MM.1S (cell line): Measurements from ENCODE around the gene ITSN1.

Source experiments
- DNase-seq: peaks from one replicate; pipeline ENCODE4 v3.0.0-alpha.2; 2015
- H2AFZ ChIP-seq: fragments of 300-600 bp; sonication (generic); 2 replicates; pipeline ENCODE4 v1.6.0; 2016; ENCODE audit warnings: antibody characterized with exemption, low read length
- H3F3A ChIP-seq: fragments of 300-600 bp; sonication (generic); 2 replicates; pipeline ENCODE4 v1.6.1; 2016; ENCODE audit warnings: mild to moderate bottlenecking, antibody characterized with exemption, low read length, moderate library complexity, mixed read lengths; ENCODE audit not compliant: insufficient read depth
- H3K27ac ChIP-seq: fragments of 300-600 bp; sonication (generic); 2 replicates; pipeline ENCODE4 v1.5.1; 2016; ENCODE audit warnings: mild to moderate bottlenecking, low read length
- H3K27me3 ChIP-seq: fragments of 300-600 bp; sonication (generic); replicated peaks from 2 replicates; pipeline ENCODE4 v1.6.0; 2016; ENCODE audit warnings: low read length; ENCODE audit not compliant: insufficient read depth
- H3K36me3 ChIP-seq: fragments of 300-600 bp; sonication (generic); replicated peaks from 2 replicates; pipeline ENCODE4 v1.6.1; 2016; ENCODE audit warnings: mild to moderate bottlenecking, low read length, mixed read lengths; ENCODE audit not compliant: insufficient read depth
- H3K4me1 ChIP-seq: fragments of 300-600 bp; sonication (generic); 2 replicates; pipeline ENCODE4 v1.6.1; 2016; ENCODE audit warnings: low read length, mixed read lengths
- H3K4me2 ChIP-seq: fragments of 300-600 bp; sonication (generic); 2 replicates; pipeline ENCODE4 v1.6.0; 2016; ENCODE audit warnings: low read depth, low read length
- H3K4me3 ChIP-seq: fragments of 300-600 bp; sonication (generic); 2 replicates; pipeline ENCODE4 v1.5.1; 2016; ENCODE audit warnings: low read length, mixed read lengths
- H3K79me2 ChIP-seq: fragments of 300-600 bp; sonication (generic); 2 replicates; pipeline ENCODE4 v1.6.1; 2016; ENCODE audit warnings: mixed run types, low read length, mixed read lengths
- H3K9ac ChIP-seq: fragments of 300-600 bp; sonication (generic); 2 replicates; pipeline ENCODE4 v1.6.1; 2016; ENCODE audit warnings: low read length, mixed read lengths
- H3K9me2 ChIP-seq: fragments of 300-600 bp; sonication (generic); replicated peaks from 2 replicates; pipeline ENCODE4 v1.6.1; 2016; ENCODE audit warnings: mild to moderate bottlenecking, low read length, mixed read lengths; ENCODE audit not compliant: insufficient read depth
- H3K9me3 ChIP-seq: fragments of 300-600 bp; sonication (generic); replicated peaks from 2 replicates; pipeline ENCODE4 v1.6.1; 2016; ENCODE audit warnings: mild to moderate bottlenecking, low read length, mixed read lengths; ENCODE audit not compliant: insufficient read depth
- H4K20me1 ChIP-seq: fragments of 300-600 bp; sonication (generic); 2 replicates; pipeline ENCODE4 v1.6.1; 2016; ENCODE audit warnings: mild to moderate bottlenecking, low read length, moderate library complexity, mixed read lengths; ENCODE audit not compliant: insufficient read depth
- EZH2 ChIP-seq: fragments of 300-600 bp; sonication (generic); optimal IDR thresholded peaks from 2 replicates; pipeline ENCODE3; 2017; ENCODE audit warnings: low read depth, mild to moderate bottlenecking, antibody characterized with exemption, low read length, mixed read lengths
- EZH2phosphoT487 ChIP-seq: fragments of 300-600 bp; sonication (generic); IDR thresholded peaks from 2 replicates; pipeline ENCODE4 v1.6.1; 2018; ENCODE audit warnings: antibody characterized with exemption, low read length
- TF ChIP-seq, protein P1 (sequence below): fragments of 300-600 bp; sonication (generic); IDR thresholded peaks from 2 replicates; pipeline ENCODE4 v1.5.1; 2016; ENCODE audit warnings: antibody characterized with exemption, low read length, mixed read lengths

Gene ITSN1

GRCh38 chr21:33774551-33774950 lies 132.2 kb downstream of the ITSN1 start:
- Histone ChIP-seq H3K36me3 (no peaks in the 10 kb centered on the region), H3F3A (no peaks in the 10 kb centered on the region), H3K27me3 (no peaks in the 10 kb centered on the region), H3K4me2 (no peak overlapping the region), H3K4me3 (no peak overlapping the region), H4K20me1 (no peaks in the 10 kb centered on the region), H3K79me2 (no peaks in the 10 kb centered on the region), H3K9ac (no peak overlapping the region), H3K9me3 (no peaks in the 10 kb centered on the region), H3K27ac (no peak overlapping the region), H2AFZ (no peak overlapping the region), H3K9me2 (no peaks in the 10 kb centered on the region), H3K4me1 (no peaks in the 10 kb centered on the region)
- no peak for DNase-seq
- TF ChIP-seq EZH2: no peak

DNA sequence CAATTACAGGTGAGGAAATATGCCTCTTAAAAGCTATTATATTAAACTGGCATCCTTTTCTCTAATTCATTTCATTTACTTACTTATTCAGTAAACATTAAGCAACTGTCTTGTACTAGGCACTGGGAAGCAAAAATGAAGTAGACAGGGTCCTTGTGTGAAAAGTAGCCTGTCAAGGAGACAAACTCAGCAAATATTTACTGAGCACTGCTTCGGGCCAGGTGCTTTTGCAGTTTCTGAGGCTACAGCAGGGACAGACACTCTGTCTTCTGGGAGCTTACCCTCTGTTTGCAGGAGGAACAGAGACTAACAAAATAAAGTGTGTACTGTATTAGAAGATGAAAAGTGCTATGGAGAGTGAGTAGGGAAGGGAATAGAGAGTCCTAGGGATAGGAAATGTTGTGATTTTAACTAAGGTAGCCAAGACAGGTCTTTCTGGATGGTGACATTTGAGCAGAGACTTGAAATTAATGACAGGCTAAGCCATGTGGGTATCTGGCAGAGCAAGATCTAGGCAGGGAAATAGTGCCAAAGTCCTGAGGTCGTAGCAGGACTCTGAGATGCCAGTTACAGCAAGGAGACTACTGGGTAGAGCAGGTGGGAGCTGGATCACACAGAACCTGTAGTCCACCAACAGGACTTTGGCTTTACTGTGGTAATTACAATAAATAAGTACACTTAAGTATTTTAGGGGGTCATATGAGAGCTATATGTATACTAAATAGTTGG lies 133.0 kb downstream of the ITSN1 start:
- Histone ChIP-seq H3K4me3 (no peak overlapping the region), H2AFZ (no peak overlapping the region), H3K9ac (no peak overlapping the region), H3K9me3 (no peaks in the 10 kb centered on the region), H3K9me2 (no peaks in the 10 kb centered on the region), H3K4me1 (no peaks in the 10 kb centered on the region), H3K4me2 (no peak overlapping the region), H3K27me3 (no peaks in the 10 kb centered on the region), H4K20me1 (no peaks in the 10 kb centered on the region), H3K36me3 (no peaks in the 10 kb centered on the region), H3F3A (no peaks in the 10 kb centered on the region), H3K27ac (no peak overlapping the region), H3K79me2 (no peaks in the 10 kb centered on the region)
- TF ChIP-seq EZH2 (no peak), EZH2phosphoT487 (no peak)
- TF ChIP-seq, protein P1, sequence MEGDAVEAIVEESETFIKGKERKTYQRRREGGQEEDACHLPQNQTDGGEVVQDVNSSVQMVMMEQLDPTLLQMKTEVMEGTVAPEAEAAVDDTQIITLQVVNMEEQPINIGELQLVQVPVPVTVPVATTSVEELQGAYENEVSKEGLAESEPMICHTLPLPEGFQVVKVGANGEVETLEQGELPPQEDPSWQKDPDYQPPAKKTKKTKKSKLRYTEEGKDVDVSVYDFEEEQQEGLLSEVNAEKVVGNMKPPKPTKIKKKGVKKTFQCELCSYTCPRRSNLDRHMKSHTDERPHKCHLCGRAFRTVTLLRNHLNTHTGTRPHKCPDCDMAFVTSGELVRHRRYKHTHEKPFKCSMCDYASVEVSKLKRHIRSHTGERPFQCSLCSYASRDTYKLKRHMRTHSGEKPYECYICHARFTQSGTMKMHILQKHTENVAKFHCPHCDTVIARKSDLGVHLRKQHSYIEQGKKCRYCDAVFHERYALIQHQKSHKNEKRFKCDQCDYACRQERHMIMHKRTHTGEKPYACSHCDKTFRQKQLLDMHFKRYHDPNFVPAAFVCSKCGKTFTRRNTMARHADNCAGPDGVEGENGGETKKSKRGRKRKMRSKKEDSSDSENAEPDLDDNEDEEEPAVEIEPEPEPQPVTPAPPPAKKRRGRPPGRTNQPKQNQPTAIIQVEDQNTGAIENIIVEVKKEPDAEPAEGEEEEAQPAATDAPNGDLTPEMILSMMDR: no peak
- no peak for DNase-seq

- Histone ChIP-seq H3F3A (no peaks in the 10 kb centered on the region), H3K79me2 (no peaks in the 10 kb centered on the region), H3K4me3 (no peak overlapping the region), H3K36me3 (no peaks in the 10 kb centered on the region; the same call in 1 of the 2 replicates), H3K9ac (no peak overlapping the region), H3K4me1 (no peaks in the 10 kb centered on the region), H3K9me2 (no peaks in the 10 kb centered on the region), H4K20me1 (no peaks in the 10 kb centered on the region), H2AFZ (no peak overlapping the region), H3K9me3 (no peaks in the 10 kb centered on the region), H3K27me3 (no peaks in the 10 kb centered on the region), H3K27ac (no peak overlapping the region), H3K4me2 (0 out of 2 replicates have a peak overlapping the region, but pooled peaks have one; percentile 4)
- TF ChIP-seq, protein P1: no peak
- no peak for TF ChIP-seq EZH2phosphoT487
- no peak for DNase-seq
Observed at GRCh38 chr21:33780631-33781030, 138.3 kb downstream of the ITSN1 start.

GRCh38 chr21:33781121-33781520 lies 138.8 kb downstream of the ITSN1 start:
- H3K9me3 ChIP-seq: no peaks in the 10 kb centered on the region
- H3K36me3 ChIP-seq: no peaks in the 10 kb centered on the region; the same call in 1 of the 2 replicates
- H3F3A ChIP-seq: no peaks in the 10 kb centered on the region
- no peaks in the 10 kb centered on the region for H3K9me2 ChIP-seq
- no peaks in the 10 kb centered on the region for H3K79me2 ChIP-seq
- TF ChIP-seq EZH2 (no peak), EZH2phosphoT487 (no peak)
- TF ChIP-seq, protein P1: no peak
- H2AFZ ChIP-seq: no peak overlapping the region
- H3K4me3 ChIP-seq: no peak overlapping the region
- no peak for DNase-seq
- H3K4me1 ChIP-seq: no peaks in the 10 kb centered on the region
- no peaks in the 10 kb centered on the region for H3K27me3 ChIP-seq
- H4K20me1 ChIP-seq: no peaks in the 10 kb centered on the region
- H3K27ac ChIP-seq: no peak overlapping the region
- no peak overlapping the region for H3K4me2 ChIP-seq
- no peak overlapping the region for H3K9ac ChIP-seq
